LNCAP (cell line): Measurements from ENCODE around the gene YY1.

Experiments
- TF ChIP-seq, protein P1 (sequence below): fragments of 450-650 bp; IDR thresholded peaks from 2 replicates; pipeline ENCODE4 v1.5.1; 2017; ENCODE audit warnings: mild to moderate bottlenecking

YY1 gene

DNA sequence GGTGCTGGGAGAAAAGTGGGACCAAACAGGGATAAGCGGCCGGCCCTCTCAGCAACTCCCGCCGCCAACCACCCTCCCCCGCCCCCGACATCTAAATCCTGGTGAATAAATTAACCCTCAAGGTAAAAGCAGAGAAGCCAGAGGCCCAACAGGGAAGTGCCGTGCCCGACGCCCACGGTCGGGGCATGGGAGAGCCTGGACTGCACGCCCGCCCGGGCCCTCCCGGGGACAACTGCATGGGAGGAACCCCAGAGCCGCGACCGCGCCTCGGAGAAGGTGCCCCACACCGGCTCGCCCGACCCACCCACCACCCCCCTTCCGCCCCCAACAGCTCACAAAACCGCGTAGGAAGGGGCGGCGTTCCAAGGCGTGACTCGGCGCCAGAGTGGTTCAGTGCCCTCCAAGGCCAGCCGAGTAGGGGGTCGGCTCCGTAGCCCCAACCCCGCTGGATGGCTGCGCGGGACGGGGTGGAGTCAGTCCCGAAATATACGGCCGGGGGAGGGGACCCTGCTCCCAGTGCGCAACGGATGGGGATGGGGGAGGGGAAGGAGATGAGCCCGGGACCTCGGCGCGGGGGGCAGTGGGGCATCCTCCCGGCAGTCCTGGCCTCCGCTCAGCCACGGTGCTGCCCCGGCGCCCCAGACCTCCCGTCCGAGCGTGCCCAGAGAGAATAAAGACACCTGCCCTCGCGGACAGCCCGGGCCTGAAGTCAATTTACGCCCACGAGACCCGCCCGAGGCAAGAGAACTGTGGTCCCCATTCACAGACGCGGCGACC is 66.6 kb downstream of the YY1 start:
- TF ChIP-seq, protein P1, sequence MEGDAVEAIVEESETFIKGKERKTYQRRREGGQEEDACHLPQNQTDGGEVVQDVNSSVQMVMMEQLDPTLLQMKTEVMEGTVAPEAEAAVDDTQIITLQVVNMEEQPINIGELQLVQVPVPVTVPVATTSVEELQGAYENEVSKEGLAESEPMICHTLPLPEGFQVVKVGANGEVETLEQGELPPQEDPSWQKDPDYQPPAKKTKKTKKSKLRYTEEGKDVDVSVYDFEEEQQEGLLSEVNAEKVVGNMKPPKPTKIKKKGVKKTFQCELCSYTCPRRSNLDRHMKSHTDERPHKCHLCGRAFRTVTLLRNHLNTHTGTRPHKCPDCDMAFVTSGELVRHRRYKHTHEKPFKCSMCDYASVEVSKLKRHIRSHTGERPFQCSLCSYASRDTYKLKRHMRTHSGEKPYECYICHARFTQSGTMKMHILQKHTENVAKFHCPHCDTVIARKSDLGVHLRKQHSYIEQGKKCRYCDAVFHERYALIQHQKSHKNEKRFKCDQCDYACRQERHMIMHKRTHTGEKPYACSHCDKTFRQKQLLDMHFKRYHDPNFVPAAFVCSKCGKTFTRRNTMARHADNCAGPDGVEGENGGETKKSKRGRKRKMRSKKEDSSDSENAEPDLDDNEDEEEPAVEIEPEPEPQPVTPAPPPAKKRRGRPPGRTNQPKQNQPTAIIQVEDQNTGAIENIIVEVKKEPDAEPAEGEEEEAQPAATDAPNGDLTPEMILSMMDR = no peak

DNA sequence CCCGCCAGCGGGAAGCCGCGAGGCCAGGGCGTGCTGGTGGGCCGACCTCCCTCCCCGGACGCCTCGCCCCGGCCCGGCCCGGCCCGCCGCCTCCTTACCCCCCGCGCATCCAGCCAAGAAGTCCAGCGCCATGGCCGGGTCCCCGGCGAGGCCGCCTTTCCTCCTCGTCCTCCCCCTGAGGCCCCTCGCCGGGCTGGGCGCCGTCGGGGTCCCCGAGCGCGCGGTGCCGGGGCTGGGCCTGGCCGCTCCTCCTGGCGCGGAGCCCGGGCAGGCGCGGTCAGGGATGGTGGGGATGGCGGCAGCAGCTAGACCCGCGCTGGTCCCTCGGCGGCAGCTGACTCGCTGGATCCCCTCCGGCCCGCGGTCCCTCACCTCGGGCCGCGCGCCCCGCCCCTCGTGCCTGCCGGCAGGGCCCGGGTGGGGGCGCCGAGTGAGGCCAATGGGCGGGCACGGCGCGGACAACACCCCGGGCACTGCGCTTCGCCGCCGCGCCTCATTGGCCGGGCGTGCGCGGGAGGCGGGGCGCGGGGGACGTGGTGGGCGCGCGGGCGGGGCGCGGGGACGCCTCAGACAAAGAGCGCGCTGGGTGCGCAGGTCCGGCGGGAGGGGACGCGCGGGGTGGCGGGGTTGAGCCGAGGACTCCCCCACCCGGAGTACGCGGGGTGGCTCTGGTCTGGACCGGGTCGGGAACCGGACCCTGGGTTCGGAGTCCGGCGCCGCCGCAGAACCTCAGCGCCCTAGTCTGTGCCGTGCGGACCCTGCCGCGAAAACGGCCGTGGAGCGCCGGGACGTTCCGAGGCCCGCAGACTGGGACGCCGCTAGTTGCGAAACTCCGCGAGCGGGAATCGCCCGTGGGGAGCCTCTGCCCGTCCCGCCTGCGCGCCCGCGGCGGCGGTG is 67.4 kb downstream of the YY1 start, which contains the start of gene SLC25A29:
Gene SLC25A29, minus strand, starts transcription at position 344 of the 897 bp plus-strand sequence. Its CDS starts 212 bp downstream, at position 132.
- TF ChIP-seq, protein P1 = no peak

DNA sequence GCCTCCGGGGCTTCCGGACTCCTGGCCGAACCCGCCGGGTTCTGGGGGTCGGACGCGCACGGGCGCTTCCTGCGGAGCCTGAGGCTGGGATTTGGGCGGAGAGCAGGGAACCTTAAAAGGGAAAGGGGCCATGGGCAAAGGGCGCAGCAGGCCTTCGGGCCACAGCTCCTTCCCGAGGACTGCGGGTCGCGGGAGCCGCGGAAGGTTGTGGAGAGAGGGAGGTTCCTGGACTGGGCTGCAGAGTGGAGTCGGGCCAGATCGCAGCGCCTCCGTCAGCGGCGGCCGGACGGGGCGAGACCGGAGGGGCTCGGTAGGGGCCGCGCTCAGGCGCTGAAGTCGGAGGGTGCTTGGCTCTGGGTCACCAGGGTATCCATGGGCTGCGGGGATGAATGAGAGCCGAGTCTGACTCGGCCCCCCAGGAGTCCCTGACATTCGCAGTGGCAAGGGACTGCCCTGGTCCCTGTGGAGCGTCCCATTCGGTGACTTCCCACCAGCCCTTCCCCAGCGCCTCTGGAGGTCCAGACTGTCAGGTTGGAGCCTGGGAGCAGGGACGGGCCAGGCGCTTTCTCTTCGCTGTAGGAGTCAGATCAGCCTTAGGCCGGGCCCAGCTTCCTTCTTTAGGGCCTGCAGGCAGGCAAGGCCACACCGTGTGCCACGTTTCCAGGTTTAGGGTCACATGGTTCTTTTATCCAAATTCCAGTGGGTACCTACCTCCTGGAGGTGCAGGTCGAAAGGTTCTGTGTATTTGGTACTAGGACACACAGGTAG is 68.2 kb downstream of the YY1 start:
- TF ChIP-seq, protein P1 = no peak

DNA sequence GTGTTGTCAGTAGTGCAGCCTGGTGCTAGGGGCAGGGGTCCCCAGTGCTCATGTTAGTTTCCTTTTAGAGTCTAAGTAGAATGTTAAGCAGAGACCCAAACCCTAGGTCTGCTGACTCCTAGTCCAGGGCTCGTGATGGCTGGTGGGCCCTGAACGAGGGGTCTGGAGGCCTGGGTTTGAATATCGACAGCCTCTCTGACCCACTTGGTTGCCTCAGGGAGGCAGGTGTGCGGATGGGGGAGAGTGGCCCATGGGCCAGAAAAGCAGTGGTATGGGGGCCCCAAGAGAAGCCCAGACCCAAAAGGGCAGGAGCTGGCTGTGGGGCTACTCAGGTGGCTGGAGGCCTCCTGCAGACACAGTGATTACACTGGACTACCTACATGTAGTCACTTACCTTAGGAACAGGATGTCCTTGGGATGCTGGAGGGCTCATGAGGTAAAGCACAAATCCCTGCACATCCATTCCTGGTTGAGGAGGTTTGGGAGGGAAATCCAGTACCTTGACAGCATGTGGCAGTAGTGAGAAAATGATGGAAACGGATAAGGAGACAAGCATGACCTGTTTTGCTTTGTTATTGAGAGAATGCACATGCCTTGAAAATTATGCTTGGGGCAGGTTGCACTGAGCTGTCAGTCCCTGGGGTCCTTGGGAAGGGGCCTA is 69.0 kb downstream of the YY1 start:
- TF ChIP-seq, protein P1 = no peak

DNA sequence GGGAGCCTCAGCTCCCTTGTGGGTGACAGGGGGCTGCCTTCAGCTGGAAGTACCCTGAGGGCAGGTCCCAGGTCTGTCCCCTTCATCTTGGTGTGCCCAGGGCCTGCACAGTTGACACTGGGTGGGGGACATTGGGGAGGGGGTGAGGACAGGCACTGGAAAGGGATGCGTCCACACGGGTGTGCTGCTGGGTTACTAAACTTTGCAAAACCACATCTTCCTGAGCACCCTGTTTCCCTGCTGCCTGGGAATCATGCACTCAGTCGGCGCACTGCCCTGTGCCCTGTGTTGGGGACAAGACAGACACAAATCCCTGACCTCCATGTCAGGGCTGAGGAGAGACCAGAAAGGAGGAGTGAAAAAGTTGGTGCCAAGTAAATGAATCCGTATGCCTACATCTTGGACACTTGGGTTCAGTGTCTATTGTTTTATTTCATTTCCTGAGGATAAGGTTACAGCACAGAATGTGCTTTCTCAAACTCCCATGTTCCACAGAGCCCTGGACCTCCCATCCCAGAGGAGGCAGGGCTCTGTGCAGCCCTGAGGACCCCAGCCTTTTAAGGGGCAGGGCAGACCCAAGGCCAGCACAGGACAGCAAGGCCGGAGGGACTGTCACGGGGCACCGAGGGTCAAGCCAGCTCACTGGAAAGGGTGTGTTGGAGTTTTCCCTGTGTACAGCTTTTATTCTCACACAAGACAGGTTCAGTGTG is 70.2 kb downstream of the YY1 start:
- TF ChIP-seq, protein P1 = no peak

DNA sequence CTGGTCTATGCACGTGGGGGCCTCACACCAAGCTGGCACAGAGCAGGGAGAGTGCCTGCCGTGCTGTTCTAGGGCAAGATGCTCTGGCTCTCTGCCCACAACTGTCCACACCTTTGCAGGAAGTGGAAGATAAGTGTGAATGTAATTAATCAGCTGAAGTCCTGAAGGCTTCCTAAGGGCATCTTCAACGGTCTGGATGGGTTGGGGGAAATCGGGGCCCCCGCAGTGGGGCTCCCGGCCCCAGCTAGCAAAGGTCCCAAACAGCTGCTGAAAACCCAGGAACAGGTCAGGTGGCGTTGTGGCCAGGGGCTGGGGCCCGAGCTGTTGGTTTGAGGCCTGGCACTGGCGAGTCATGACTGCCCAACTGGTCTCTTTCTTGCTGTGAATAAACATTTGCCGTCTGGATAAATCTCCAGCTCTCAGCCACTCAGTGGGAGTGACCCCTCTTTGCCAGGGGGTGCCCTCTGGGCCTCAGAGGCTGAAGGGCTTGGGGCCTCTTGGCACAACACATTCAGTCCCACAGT is 74.0 kb downstream of the YY1 start:
- TF ChIP-seq, protein P1 = no peak
